ENCODE results near the gene PGM1.

PGM1 gene

DNA sequence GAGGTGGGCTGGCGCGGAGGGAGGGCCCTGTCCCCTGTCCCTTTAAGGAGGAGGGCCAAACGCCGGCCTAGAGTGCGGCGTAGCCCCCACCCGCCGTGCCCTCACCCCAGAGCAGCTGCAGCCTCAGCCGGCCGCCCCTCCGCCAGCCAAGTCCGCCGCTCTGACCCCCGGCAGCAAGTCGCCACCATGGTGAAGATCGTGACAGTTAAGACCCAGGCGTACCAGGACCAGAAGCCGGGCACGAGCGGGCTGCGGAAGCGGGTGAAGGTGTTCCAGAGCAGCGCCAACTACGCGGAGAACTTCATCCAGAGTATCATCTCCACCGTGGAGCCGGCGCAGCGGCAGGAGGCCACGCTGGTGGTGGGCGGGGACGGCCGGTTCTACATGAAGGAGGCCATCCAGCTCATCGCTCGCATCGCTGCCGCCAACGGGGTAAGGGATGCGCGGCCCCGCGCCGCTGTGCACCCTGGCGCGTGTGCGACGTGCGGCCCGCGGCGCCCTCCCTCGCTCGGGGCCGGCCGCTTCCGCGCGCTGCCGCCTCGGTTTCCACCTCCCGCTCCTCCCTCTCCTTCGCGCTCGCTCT lies at the start of gene PGM1:
Gene PGM1 (plus strand): TSS at position 109 of the 583 bp plus-strand sequence. CDS start 78 bp downstream, at position 187.
- peak within 1 kb of the TSS; percentile 93 for H3K4me3 ChIP-seq
- TF ChIP-seq, protein P1, sequence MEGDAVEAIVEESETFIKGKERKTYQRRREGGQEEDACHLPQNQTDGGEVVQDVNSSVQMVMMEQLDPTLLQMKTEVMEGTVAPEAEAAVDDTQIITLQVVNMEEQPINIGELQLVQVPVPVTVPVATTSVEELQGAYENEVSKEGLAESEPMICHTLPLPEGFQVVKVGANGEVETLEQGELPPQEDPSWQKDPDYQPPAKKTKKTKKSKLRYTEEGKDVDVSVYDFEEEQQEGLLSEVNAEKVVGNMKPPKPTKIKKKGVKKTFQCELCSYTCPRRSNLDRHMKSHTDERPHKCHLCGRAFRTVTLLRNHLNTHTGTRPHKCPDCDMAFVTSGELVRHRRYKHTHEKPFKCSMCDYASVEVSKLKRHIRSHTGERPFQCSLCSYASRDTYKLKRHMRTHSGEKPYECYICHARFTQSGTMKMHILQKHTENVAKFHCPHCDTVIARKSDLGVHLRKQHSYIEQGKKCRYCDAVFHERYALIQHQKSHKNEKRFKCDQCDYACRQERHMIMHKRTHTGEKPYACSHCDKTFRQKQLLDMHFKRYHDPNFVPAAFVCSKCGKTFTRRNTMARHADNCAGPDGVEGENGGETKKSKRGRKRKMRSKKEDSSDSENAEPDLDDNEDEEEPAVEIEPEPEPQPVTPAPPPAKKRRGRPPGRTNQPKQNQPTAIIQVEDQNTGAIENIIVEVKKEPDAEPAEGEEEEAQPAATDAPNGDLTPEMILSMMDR (IDR thresholded peaks at IDR 0.05): no peak
- H3K27ac ChIP-seq: peak within 1 kb of the TSS; percentile 77 to 94
- peak; percentile 81 for DNase-seq (ENCODE audit: low spot score)

DNA sequence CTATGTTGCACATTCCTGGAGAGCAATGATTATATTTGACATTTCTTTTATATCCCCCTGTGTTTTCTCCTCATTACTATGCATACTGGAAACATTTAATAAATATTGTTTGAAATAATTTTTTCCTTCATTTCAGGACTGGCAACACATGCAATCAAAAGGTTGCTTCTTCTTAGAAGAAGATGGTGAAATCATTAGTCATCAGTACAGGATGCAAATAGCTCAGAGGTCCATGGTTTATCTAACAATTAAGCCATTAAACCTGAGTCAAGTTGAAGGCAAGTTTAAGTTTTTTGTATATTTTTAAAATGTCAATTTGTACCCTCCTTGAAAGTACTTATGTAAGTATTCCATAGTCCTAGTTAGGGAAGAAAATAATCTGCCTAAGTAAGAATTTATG lies 47.4 kb upstream of the PGM1 start:
- TF ChIP-seq, protein P1 (IDR thresholded peaks at IDR 0.05): no peak
- Histone ChIP-seq H3K4me3 (no peak overlapping the region), H3K27ac (no peak overlapping the region)
- no peak for DNase-seq (ENCODE audit: low spot score)

GRCh38 chr1:63547621-63548294 lies 45.5 kb upstream of the PGM1 start:
- TF ChIP-seq, protein P1 (IDR thresholded peaks at IDR 0.05): no peak
- no peak for DNase-seq (ENCODE audit: low spot score)
- Histone ChIP-seq H3K27ac (peak overlapping the region in 1 of 2 donors; percentile 5), H3K4me3 (no peak overlapping the region)

DNA sequence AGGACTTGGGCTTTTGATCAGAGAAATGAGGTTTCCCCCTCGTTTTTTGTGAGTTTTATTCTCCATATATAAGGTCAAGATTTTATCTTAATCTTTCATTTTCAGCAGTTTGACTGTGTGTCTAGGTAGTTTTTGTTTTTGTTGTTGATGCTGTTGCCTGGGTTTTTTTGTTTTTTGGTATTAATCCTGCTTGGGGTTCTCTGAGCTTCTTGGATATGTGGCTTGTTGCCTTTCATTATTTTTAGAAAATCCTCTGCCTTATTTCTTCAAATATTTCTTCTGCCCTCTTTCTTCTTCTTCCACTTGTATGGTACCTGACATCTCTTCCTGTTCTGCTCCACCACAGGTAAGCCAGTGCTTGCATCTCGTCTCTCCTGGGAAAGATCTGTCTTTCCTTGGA lies 44.9 kb upstream of the PGM1 start:
- TF ChIP-seq, protein P1 (IDR thresholded peaks at IDR 0.05): no peak
- Histone ChIP-seq H3K27ac (no peak overlapping the region), H3K4me3 (no peak overlapping the region)
- no peak for DNase-seq (ENCODE audit: low spot score)

DNA sequence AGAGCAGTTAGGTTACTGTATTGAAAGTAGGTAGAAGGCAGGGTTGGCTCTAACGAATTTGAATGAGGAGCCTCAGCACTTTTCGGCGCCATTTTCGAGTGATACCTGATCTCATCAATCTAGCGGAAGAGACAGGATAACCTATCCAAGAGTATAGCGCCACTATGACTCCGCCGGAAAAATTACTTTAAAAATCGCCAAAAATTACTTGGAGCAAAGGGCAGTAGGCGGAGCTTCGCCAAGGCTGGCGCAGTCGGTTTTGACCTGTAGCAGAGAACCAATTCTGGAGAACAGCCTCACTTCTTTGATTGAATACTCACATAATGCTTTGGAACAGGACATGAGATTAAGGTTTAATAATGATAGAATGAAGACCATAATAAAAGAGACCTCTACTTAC lies 44.3 kb upstream of the PGM1 start:
- no peak for DNase-seq (ENCODE audit: low spot score)
- H3K27ac ChIP-seq: no peak overlapping the region
- no peak overlapping the region for H3K4me3 ChIP-seq

GRCh38 chr1:63555480-63555879 lies 37.7 kb upstream of the PGM1 start:
- no peak for DNase-seq (ENCODE audit: low spot score)
- Histone ChIP-seq H3K4me3 (no peak overlapping the region), H3K27ac (no peak overlapping the region)
- TF ChIP-seq, protein P1 (IDR thresholded peaks at IDR 0.05): no peak

More for the DNA sequence above, 44.3 kb upstream of the PGM1 start:
- TF ChIP-seq, protein P1 (IDR thresholded peaks at IDR 0.05): no peak

All from coronary artery (tissue), 2 donors.